Vagina (tissue), 2 donors: Measurements from ENCODE around the gene FEV. TPM values are rescaled to one million over a fixed set of nuclear protein-coding genes. Genes with fewer than 3 reads are reported as not detected.

Source experiments
- DNase-seq, 2 donors: peaks; one replicate each; pipeline ENCODE4 v3.0.0-alpha.2; 2017; ENCODE audit errors: extremely low spot score in 2 of 2
- H3K27ac ChIP-seq: fragments of 200-600 bp; sonication (generic); one replicate; pipeline ENCODE4 v1.5.1; 2019
- H3K27me3 ChIP-seq: fragments of 200-600 bp; sonication (generic); one replicate; pipeline ENCODE4 v1.5.1; 2019
- H3K36me3 ChIP-seq, 2 donors: fragments of 200-600 bp; sonication (generic); one replicate each; pipeline ENCODE4 v1.5.1; 2017 to 2019
- H3K4me1 ChIP-seq: fragments of 200-600 bp; sonication (generic); one replicate; pipeline ENCODE4 v1.5.1; 2019
- H3K4me3 ChIP-seq, 2 donors: fragments of 200-600 bp; sonication (generic); 1 replicate in 1 of 2; 2 replicates in 1 of 2; pipeline ENCODE4 v1.5.1; 2016 to 2019
- H3K9me3 ChIP-seq: fragments of 200-600 bp; sonication (generic); one replicate; pipeline ENCODE4 v1.5.1; 2019
- POLR2A ChIP-seq, 2 donors: fragments of 450-650 bp; IDR thresholded peaks; one replicate each; pipeline ENCODE4 v1.6.1; 2017; ENCODE audit warnings: antibody characterized with exemption in 2 of 2, mild to moderate bottlenecking in 2 of 2, moderate library complexity in 2 of 2
- POLR2AphosphoS5 ChIP-seq, 2 donors: sonication (generic); formaldehyde crosslinking; IDR thresholded peaks; one replicate each; pipeline ENCODE4 v1.9.0; 2017; ENCODE audit warnings: antibody characterized with exemption in 2 of 2, mild to moderate bottlenecking in 2 of 2, low read depth in 1 of 2; ENCODE audit not compliant: insufficient read depth in 1 of 2
- intact Hi-C: fragments of 100-400 bp; cut with DNase I; formaldehyde crosslinking; loops from one replicate; pipeline ENCODE4 v1.15.1; 2023
- total RNA-seq: library from RNA; depleted of rRNA; stranded (reverse); fragments of >200 nt; gene quantifications from one replicate; pipeline ENCODE4 v1.2.3, GENCODE V29; 2016
- TF ChIP-seq, protein P1 (sequence below), 3 experiments: fragments of 450-650 bp in 2 of 3; fragments of 200-600 bp in 1 of 3; sonication (generic) in 1 of 3; IDR thresholded peaks; one replicate each; pipeline ENCODE4 v1.5.1; 2017 to 2019; ENCODE audit warnings: antibody characterized with exemption in 3 of 3, mild to moderate bottlenecking in 2 of 3, moderate library complexity in 2 of 3

Gene FEV
- not detected for total RNA-seq

DNA sequence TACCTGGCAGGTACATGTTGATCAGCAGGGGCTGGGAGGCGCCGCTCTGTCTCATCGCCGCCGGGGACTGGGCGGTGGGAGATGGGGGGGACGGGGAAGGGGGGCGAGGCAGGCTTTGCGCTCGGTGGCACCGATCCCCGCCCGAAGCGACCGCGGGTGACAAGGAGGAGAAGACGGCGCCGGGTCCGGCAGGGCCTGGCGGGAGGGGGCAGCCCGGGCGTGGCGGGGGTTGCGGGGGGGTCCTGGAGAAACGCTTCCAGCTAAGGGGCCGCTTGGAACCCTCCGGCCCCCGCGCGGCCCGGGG lies at the start of gene FEV:
Gene FEV, minus strand, starts transcription at position 164 of the 304 bp plus-strand sequence. Its CDS starts 109 bp downstream, at position 55.
- H3K4me3 ChIP-seq: peak within 1 kb of the TSS in 1 of 2 donors; percentile 2
- no peaks in the 10 kb centered on the region for H3K9me3 ChIP-seq
- no peak for DNase-seq
- TF ChIP-seq, protein P1, sequence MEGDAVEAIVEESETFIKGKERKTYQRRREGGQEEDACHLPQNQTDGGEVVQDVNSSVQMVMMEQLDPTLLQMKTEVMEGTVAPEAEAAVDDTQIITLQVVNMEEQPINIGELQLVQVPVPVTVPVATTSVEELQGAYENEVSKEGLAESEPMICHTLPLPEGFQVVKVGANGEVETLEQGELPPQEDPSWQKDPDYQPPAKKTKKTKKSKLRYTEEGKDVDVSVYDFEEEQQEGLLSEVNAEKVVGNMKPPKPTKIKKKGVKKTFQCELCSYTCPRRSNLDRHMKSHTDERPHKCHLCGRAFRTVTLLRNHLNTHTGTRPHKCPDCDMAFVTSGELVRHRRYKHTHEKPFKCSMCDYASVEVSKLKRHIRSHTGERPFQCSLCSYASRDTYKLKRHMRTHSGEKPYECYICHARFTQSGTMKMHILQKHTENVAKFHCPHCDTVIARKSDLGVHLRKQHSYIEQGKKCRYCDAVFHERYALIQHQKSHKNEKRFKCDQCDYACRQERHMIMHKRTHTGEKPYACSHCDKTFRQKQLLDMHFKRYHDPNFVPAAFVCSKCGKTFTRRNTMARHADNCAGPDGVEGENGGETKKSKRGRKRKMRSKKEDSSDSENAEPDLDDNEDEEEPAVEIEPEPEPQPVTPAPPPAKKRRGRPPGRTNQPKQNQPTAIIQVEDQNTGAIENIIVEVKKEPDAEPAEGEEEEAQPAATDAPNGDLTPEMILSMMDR (IDR thresholded peaks at IDR 0.05): no peak
- TF ChIP-seq POLR2A (IDR thresholded peaks at IDR 0.05) (no peak), POLR2AphosphoS5 (IDR thresholded peaks at IDR 0.05; ENCODE audit: insufficient read depth in 1 of 2, low read depth in 1 of 2) (no peak)
- H3K36me3 ChIP-seq: no peaks in the 10 kb centered on the region
- intact Hi-C loops: loop anchor here (10.0 kb wide), 1 partner anchor 170 kb away; no protein-coding TSS in a partner anchor
- peaks cover 42% of the 10 kb centered on the region for H3K4me1 ChIP-seq
- no peak within 1 kb of the TSS for H3K27ac ChIP-seq
- H3K27me3 ChIP-seq: peaks cover 23% of the 10 kb centered on the region

DNA sequence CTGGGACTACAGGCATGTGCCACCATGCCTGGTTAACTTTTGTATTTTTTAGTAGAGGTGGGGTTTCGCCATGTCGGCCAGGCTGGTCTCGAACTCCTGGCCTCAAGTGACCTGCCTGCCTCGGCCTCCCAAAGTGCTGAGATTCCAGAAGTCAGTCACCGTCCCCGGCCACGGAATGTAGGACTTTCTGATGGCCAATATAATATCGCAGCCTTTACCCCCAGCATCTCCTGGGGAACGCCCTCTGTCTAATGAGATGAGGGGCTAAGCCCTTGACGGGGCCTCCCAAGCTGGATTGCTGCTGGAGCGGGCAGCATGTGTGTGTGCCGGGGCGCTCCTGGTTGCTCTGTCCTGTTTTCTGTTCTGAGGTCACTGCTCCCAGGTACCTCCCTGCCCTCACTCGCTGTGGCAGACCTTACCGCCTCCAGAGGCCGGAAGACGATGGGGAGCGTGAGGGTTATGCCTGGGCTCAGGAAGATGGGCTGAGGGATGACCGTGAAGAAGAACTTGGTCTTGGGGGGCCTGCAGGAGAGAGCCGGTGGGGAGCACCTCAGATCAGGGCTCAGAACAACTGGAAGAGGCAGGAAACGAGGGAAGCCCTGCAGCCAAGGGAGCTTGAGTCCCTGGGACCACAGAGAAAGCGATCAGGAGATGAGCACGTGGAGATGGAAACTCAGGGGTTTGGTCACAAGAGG lies 47.2 kb upstream of the FEV start:
- Histone ChIP-seq H3K27me3 (peaks cover 8% of the 10 kb centered on the region), H3K4me3 (no peak overlapping the region), H3K9me3 (no peaks in the 10 kb centered on the region), H3K4me1 (no peaks in the 10 kb centered on the region), H3K27ac (no peak overlapping the region), H3K36me3 (no peaks in the 10 kb centered on the region)
- intact Hi-C loops: no loop called here
- DNase-seq: no peak
- TF ChIP-seq POLR2A (IDR thresholded peaks at IDR 0.05): no peak
- TF ChIP-seq, protein P1 (IDR thresholded peaks at IDR 0.05): no peak
- no peak for TF ChIP-seq POLR2AphosphoS5 (IDR thresholded peaks at IDR 0.05; ENCODE audit: insufficient read depth in 1 of 2, low read depth in 1 of 2)

DNA sequence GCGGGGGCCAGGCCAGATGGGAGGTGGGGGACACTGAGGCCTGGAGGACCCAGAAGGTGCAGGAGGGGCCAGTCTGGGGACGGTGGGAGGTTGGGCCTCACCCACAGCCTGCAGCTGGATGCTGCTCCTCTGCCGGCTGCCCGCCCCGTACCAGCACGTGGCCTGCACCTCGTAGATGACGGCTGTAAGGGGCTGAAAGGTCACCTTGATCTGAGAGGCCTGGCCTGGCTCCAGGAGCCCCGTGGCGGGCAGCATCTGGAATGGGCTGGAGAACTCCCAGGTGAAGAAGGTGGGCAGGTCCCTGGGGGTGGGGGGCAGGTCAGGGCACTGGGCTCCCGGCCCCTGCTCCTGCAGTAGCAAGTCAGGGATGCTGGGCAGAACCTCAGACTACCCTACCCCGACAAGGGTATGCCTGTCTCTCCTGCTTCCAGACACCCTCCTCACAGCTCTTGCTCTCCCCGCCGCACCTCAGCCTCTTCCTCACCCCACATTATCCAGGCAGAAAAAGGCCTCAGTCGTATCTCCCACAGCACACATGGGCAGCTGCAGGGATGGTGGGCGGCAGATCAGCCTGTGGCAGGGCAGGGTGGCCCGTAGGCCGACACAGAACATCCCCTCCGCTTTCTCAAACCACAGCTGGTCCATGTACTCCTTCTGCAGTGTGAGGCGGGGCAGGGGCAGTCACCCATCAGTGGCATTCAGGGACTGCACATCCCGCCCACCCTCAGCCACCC lies 46.2 kb upstream of the FEV start:
- H3K4me3 ChIP-seq: no peak overlapping the region
- DNase-seq: no peak
- TF ChIP-seq POLR2A (IDR thresholded peaks at IDR 0.05) (no peak), POLR2AphosphoS5 (IDR thresholded peaks at IDR 0.05; ENCODE audit: insufficient read depth in 1 of 2, low read depth in 1 of 2) (no peak)
- TF ChIP-seq, protein P1 (IDR thresholded peaks at IDR 0.05): no peak
- H3K9me3 ChIP-seq: no peaks in the 10 kb centered on the region
- H3K4me1 ChIP-seq: no peaks in the 10 kb centered on the region
- H3K27ac ChIP-seq: no peak overlapping the region
- peaks cover 8% of the 10 kb centered on the region for H3K27me3 ChIP-seq
- no peaks in the 10 kb centered on the region for H3K36me3 ChIP-seq
- intact Hi-C loops: no loop called here

DNA sequence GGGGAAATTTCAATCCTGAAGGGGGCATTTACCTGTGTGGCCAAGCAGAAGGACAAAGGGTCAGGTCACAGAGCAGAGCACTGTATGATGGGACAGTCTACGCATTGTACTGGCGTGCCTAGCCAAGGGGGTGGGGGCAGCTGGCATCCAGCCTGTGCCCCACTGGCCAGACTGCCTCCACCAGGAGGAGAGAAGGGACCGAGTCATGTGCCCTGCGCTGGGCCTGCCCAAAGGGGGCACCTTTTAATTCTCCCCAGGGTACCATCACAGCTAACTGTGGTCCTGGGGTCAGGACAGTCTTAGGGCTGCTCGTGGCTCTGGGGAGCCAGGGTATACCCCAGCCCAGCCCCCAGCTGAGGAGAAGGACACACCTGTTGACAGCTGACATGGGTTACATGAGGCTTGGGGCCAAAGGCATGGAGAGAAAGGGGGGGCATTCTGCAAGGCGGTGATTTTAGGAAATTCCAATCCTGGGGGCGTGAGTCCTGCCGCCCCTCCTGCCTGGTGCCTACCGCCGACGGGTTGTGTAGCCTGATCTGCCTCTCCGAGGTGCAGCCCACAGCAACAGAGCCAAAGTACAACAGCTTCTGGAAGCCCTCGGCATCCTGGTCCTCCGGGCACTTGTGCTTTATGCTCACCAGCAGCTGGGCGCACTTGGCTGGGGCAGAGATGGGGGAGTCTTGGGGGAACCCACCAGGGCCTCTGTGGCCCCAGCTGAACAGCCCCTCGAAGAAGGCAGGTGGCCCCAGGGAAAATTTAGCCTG lies 45.4 kb upstream of the FEV start:
- no peaks in the 10 kb centered on the region for H3K9me3 ChIP-seq
- no peaks in the 10 kb centered on the region for H3K36me3 ChIP-seq
- H3K27ac ChIP-seq: no peak overlapping the region
- no peaks in the 10 kb centered on the region for H3K4me1 ChIP-seq
- TF ChIP-seq POLR2AphosphoS5 (IDR thresholded peaks at IDR 0.05; ENCODE audit: insufficient read depth in 1 of 2, low read depth in 1 of 2) (no peak), POLR2A (IDR thresholded peaks at IDR 0.05) (no peak)
- TF ChIP-seq, protein P1 (IDR thresholded peaks at IDR 0.05): no peak
- H3K27me3 ChIP-seq: peaks cover 8% of the 10 kb centered on the region
- intact Hi-C loops: no loop called here
- H3K4me3 ChIP-seq: no peak overlapping the region
- no peak for DNase-seq
